Caco-2 (cell line): ENCODE results near the gene WDR72. TPM values are rescaled to one million over a fixed set of nuclear protein-coding genes. Genes with fewer than 3 reads are reported as not detected.

Source experiments
- BruUV-seq: library from RNA; stranded (reverse); fragments of 400-500 nt; replicated peaks from 2 replicates; lab custom pipeline; 2021; lab: Mats Ljungman, UMichigan
- CTCF ChIA-PET: fragments of 300-600 bp; sonication (Branson Sonifier 250); formaldehyde crosslinking; loops from one replicate; lab custom pipeline; 2022; ENCODE audit warnings: antibody characterized with exemption; lab: Charles Lee
- POLR2A ChIA-PET: fragments of 300-600 bp; sonication (Branson Sonifier 250); formaldehyde crosslinking; loops from one replicate; lab custom pipeline; 2022; ENCODE audit warnings: antibody characterized with exemption; lab: Charles Lee
- DNase-seq, 2 experiments: peaks; one replicate each; pipeline versions ENCODE4 v3.0.0 to v3.0.0-alpha.2; 2020 to 2022
- H3K27me3 ChIP-seq: replicated peaks from 2 replicates; pipeline ENCODE4 v1.6.0; 2011; ENCODE audit warnings: low read length; ENCODE audit not compliant: control insufficient read depth, insufficient read depth
- H3K36me3 ChIP-seq: 2 replicates; pipeline ENCODE4 v1.5.1; 2011; ENCODE audit warnings: low read length; ENCODE audit not compliant: control insufficient read depth, insufficient read depth
- H3K4me1 ChIP-seq: fragments of 250-450 bp; sonication (Bioruptor Pico); 2 replicates; pipeline ENCODE4 v1.5.1; 2020; ENCODE audit warnings: mild to moderate bottlenecking
- H3K4me3 ChIP-seq: 2 replicates; pipeline ENCODE4 v1.5.1; 2011; ENCODE audit warnings: low read depth, mild to moderate bottlenecking, control low read depth, low read length
- H3K9me3 ChIP-seq: fragments of 250-450 bp; sonication (Bioruptor Pico); 2 replicates; pipeline ENCODE4 v1.5.1; 2020; ENCODE audit warnings: mild to moderate bottlenecking, moderate library complexity
- H3K27ac Mint-ChIP-seq: one replicate; pipeline ENCODE4 v1.8.0; 2022; ENCODE audit warnings: mixed read lengths; ENCODE audit not compliant: unreplicated experiment
- H3K27me3 Mint-ChIP-seq: one replicate; pipeline ENCODE4 v1.8.0; 2022; ENCODE audit warnings: mixed read lengths; ENCODE audit not compliant: insufficient read depth, unreplicated experiment
- H3K36me3 Mint-ChIP-seq: one replicate; pipeline ENCODE4 v1.8.0; 2022; ENCODE audit warnings: mild to moderate bottlenecking, mixed read lengths; ENCODE audit not compliant: insufficient read depth, unreplicated experiment
- H3K4me1 Mint-ChIP-seq: one replicate; pipeline ENCODE4 v1.8.0; 2022; ENCODE audit warnings: low read depth, mixed read lengths; ENCODE audit not compliant: unreplicated experiment
- H3K4me3 Mint-ChIP-seq: one replicate; pipeline ENCODE4 v1.8.0; 2022; ENCODE audit warnings: mild to moderate bottlenecking, moderate library complexity, mixed read lengths; ENCODE audit not compliant: unreplicated experiment
- H3K9me3 Mint-ChIP-seq: one replicate; pipeline ENCODE4 v1.8.0; 2022; ENCODE audit warnings: mixed read lengths; ENCODE audit not compliant: unreplicated experiment
- intact Hi-C: fragments of 100-400 bp; cut with micrococcal nuclease; formaldehyde crosslinking; loops from one replicate; pipeline ENCODE4 v1.10.0; 2022; ENCODE audit not compliant: unreplicated experiment
- total RNA-seq: library from RNA; stranded (reverse); gene quantifications from 2 replicates; pipeline ENCODE4 v1.2.3, GENCODE V29; 2022
- TF ChIP-seq, protein P1 (sequence below), 2 experiments: fragments of 200-600 bp in 1 of 2; IDR thresholded peaks; 1 replicate in 1 of 2; 2 replicates in 1 of 2; pipeline versions ENCODE4 v1.5.1 to v1.8.0; 2011 to 2022; ENCODE audit warnings: antibody characterized with exemption in 1 of 2, control low read depth in 1 of 2, inconsistent platforms in 1 of 2, low read depth in 1 of 2, low read length in 1 of 2, mild to moderate bottlenecking in 1 of 2, moderate library complexity in 1 of 2; ENCODE audit not compliant: insufficient read depth in 1 of 2, severe bottlenecking in 1 of 2, unreplicated experiment in 1 of 2

Gene WDR72
- total RNA-seq, 1 experiment from 2014 or later, result 11.2 TPM

- no peak for DNase-seq
- Histone ChIP-seq H3K4me3 (no peak overlapping the region), H3K36me3 (no peaks in the 10 kb centered on the region), H3K9me3 (no peaks in the 10 kb centered on the region), H3K27me3 (no peaks in the 10 kb centered on the region), H3K4me1 (no peaks in the 10 kb centered on the region)
- intact Hi-C loops, result no loop called here
- no TSS peak for BruUV-seq
- ChIA-PET CTCF (no interaction called here), POLR2A (no interaction called here)
- Mint-ChIP-seq H3K27me3 (no peaks in the 10 kb centered on the region), H3K27ac (no peak overlapping the region), H3K36me3 (no peaks in the 10 kb centered on the region), H3K9me3 (no peaks in the 10 kb centered on the region), H3K4me1 (no peaks in the 10 kb centered on the region), H3K4me3 (no peak overlapping the region)
- TF ChIP-seq, protein P1, sequence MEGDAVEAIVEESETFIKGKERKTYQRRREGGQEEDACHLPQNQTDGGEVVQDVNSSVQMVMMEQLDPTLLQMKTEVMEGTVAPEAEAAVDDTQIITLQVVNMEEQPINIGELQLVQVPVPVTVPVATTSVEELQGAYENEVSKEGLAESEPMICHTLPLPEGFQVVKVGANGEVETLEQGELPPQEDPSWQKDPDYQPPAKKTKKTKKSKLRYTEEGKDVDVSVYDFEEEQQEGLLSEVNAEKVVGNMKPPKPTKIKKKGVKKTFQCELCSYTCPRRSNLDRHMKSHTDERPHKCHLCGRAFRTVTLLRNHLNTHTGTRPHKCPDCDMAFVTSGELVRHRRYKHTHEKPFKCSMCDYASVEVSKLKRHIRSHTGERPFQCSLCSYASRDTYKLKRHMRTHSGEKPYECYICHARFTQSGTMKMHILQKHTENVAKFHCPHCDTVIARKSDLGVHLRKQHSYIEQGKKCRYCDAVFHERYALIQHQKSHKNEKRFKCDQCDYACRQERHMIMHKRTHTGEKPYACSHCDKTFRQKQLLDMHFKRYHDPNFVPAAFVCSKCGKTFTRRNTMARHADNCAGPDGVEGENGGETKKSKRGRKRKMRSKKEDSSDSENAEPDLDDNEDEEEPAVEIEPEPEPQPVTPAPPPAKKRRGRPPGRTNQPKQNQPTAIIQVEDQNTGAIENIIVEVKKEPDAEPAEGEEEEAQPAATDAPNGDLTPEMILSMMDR (IDR thresholded peaks at IDR 0.05; ENCODE audit: insufficient read depth in 1 of 2, low read depth in 1 of 2, low read length in 1 of 2, severe bottlenecking in 1 of 2, unreplicated experiment in 1 of 2), result no peak
These were observed 168.4 kb downstream of the WDR72 start for GRCh38 chr15:53591041-53591440.

GRCh38 chr15:53590380-53590779, 169.1 kb downstream of the WDR72 start:
- DNase-seq, result no peak

DNA sequence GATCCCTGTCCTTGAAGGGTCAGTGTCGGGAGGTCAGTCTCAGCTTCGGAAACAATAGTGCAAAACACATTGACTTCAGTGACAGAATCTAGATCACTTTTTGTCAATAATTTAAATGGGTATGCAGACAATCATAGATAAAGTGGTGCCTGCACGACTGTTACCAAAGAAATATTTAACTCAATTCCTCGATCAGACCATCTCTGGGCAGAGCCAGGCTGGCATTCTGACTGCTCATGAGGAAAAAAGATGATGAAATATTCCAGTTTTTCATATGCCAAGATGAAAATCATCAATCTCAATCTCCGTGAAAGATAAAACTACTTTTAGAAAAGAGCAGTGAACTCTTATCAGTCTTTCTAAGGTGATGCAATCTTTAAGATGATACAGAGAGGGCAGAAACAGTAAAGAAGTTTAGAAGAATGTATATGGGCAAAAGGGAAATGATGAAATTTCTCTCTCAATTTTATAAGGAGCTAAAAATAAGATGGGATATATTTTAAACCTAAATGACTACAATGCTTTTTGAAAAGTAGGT, 169.9 kb downstream of the WDR72 start:
- intact Hi-C loops, result loop anchor here (5.0 kb wide), 1 partner anchor 797 kb away; the partner anchor contains the start of gene ONECUT1
- Histone ChIP-seq H3K27me3 (no peaks in the 10 kb centered on the region), H3K9me3 (no peaks in the 10 kb centered on the region), H3K4me3 (no peak overlapping the region), H3K4me1 (no peaks in the 10 kb centered on the region), H3K36me3 (no peaks in the 10 kb centered on the region)
- ChIA-PET CTCF (no interaction called here), POLR2A (no interaction called here)
- H3K4me1 Mint-ChIP-seq, result no peaks in the 10 kb centered on the region
- H3K27ac Mint-ChIP-seq, result no peak overlapping the region
- H3K36me3 Mint-ChIP-seq, result no peaks in the 10 kb centered on the region
- H3K27me3 Mint-ChIP-seq, result no peaks in the 10 kb centered on the region
- no TSS peak for BruUV-seq
- no peak overlapping the region for H3K4me3 Mint-ChIP-seq
- DNase-seq, result no peak
- TF ChIP-seq, protein P1 (IDR thresholded peaks at IDR 0.05; ENCODE audit: insufficient read depth in 1 of 2, low read depth in 1 of 2, low read length in 1 of 2, severe bottlenecking in 1 of 2, unreplicated experiment in 1 of 2), result no peak
- H3K9me3 Mint-ChIP-seq, result no peaks in the 10 kb centered on the region

More at GRCh38 chr15:53590380-53590779, 169.1 kb downstream of the WDR72 start:
- H3K9me3 Mint-ChIP-seq, result no peaks in the 10 kb centered on the region
- CTCF ChIA-PET, result no interaction called here
- POLR2A ChIA-PET, result no interaction called here
- no TSS peak for BruUV-seq
- no peaks in the 10 kb centered on the region for H3K4me1 ChIP-seq
- no peaks in the 10 kb centered on the region for H3K27me3 Mint-ChIP-seq
- H3K4me3 Mint-ChIP-seq, result no peak overlapping the region
- no peaks in the 10 kb centered on the region for H3K36me3 ChIP-seq
- H3K9me3 ChIP-seq, result no peaks in the 10 kb centered on the region
- H3K27ac Mint-ChIP-seq, result no peak overlapping the region
- no peak overlapping the region for H3K4me3 ChIP-seq
- no peaks in the 10 kb centered on the region for H3K27me3 ChIP-seq
- TF ChIP-seq, protein P1 (IDR thresholded peaks at IDR 0.05; ENCODE audit: insufficient read depth in 1 of 2, low read depth in 1 of 2, low read length in 1 of 2, severe bottlenecking in 1 of 2, unreplicated experiment in 1 of 2), result no peak
- no peaks in the 10 kb centered on the region for H3K36me3 Mint-ChIP-seq
- no peaks in the 10 kb centered on the region for H3K4me1 Mint-ChIP-seq
- intact Hi-C loops, result no loop called here
